ENCODE measurements around the gene HHATL. TPM values are rescaled to one million over a fixed set of nuclear protein-coding genes. Genes with fewer than 3 reads are reported as not detected.
A peak's percentile ranks its signal among the peaks of the same experiment; 100 is the strongest.
"Not testable (repeated sequence)": the region's sequence is repeated elsewhere in the genome, so short reads cannot be mapped to it uniquely, and the experiment has no call there.

The HHATL gene
- total and polyA plus RNA-seq, 2 donors = 1.7 to 3.7 TPM

DNA sequence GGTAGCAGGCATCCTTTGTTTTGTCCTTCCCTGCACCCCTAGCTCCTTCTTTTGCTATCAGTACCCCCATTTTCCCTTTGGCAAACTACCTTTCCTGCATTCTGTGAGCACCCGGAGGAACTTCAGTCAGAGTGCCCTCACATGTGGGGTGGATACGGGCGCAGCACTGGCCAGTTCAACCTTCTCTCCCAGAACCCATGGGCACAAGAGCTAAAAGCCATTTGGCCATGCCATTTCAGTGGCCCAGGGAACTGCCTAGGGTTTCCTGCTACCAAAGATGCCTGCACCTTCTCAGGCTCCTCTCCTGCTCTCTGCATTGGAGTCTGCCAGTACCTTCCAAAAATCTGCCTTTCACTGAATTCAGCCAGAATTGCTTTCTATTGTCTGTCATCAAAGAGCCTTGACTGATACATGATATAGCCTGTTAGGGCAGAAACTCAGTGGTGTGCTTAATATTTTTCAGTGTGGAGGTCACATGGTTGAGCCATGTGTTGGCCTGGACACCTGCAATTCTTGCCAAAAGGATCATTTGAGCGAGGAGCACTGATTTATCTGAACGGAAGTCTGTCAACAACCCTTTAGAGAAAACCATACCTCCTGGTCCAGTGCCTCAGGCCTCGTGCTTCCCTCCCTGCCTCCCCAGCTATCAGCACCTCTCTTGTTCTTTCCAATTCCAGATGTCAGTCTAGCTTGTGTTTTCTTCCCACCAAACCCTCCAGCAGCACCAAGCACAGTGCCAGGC lies 27.0 kb upstream of the HHATL start:
- Histone ChIP-seq H3K9me3 (ENCODE audit: control insufficient read depth in 2 of 2, insufficient read depth in 1 of 2, low read length in 1 of 2) (no peaks in the 10 kb centered on the region), H3K4me1 (ENCODE audit: control insufficient read depth in 2 of 2, insufficient read depth in 2 of 2, low read length in 2 of 2) (no peaks in the 10 kb centered on the region), H3K27me3 (ENCODE audit: control insufficient read depth in 2 of 2, insufficient read depth in 1 of 2, low read length in 1 of 2) (peaks cover 0 to 2% of the 10 kb centered on the region in 2 donors), H3K27ac (ENCODE audit: low read depth in 1 of 2, low read length in 1 of 2) (no peak overlapping the region), H3K4me3 (ENCODE audit: low read length in 2 of 2) (no peak overlapping the region), H3K36me3 (ENCODE audit: control insufficient read depth in 2 of 2, insufficient read depth in 2 of 2, low read length in 1 of 2) (no peaks in the 10 kb centered on the region)
- WGBS = 95% methylated on average over 6 of the region's 6 CpGs
- peak in 1 of 9 donors; percentile 3 for DNase-seq (ENCODE audit: low read depth in 6 of 9, low spot score in 9 of 9)

DNA sequence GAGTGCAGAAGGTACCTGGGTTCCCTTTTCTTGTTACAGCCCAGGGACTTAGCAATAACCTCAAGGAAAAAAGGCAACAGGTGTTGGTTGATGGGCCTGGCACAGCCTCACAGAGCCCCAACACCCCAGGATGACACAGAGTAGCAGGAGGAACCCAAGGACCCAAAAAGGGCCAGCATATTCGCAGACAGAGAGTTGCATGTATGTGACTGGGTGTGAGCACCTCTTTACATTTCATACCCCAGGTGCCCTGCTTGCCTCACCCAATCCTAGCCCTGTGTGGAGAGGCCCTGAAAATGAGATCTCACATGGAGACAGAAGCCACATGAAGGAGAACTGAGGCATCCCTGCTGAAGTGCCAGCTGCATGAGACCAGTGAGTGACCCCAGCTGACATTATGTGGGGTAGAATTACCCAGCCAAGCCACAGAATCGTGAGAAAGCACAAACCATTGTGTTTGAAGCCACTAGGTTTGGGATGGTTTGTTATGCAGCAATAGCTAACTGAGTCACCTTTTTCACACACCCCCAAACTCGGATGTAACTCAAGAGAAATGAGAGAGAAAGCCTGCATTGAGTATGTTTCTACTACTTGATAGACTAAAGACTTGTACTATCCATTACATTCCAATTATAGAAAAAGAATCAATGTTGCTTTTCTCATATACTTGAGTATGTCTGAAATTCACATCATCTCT lies 26.2 kb upstream of the HHATL start:
- Histone ChIP-seq H3K4me1 (ENCODE audit: control insufficient read depth in 2 of 2, insufficient read depth in 2 of 2, low read length in 2 of 2) (no peaks in the 10 kb centered on the region), H3K27ac (ENCODE audit: low read depth in 1 of 2, low read length in 1 of 2) (no peak overlapping the region), H3K4me3 (ENCODE audit: low read length in 2 of 2) (no peak overlapping the region), H3K27me3 (ENCODE audit: control insufficient read depth in 2 of 2, insufficient read depth in 1 of 2, low read length in 1 of 2) (peaks cover 0 to 4% of the 10 kb centered on the region in 2 donors), H3K9me3 (ENCODE audit: control insufficient read depth in 2 of 2, insufficient read depth in 1 of 2, low read length in 1 of 2) (no peaks in the 10 kb centered on the region), H3K36me3 (ENCODE audit: control insufficient read depth in 2 of 2, insufficient read depth in 2 of 2, low read length in 1 of 2) (no peaks in the 10 kb centered on the region)
- DNase-seq (ENCODE audit: low read depth in 6 of 9, low spot score in 9 of 9) = no peak
- 85% methylated on average over 3 of the region's 3 CpGs for WGBS

DNA sequence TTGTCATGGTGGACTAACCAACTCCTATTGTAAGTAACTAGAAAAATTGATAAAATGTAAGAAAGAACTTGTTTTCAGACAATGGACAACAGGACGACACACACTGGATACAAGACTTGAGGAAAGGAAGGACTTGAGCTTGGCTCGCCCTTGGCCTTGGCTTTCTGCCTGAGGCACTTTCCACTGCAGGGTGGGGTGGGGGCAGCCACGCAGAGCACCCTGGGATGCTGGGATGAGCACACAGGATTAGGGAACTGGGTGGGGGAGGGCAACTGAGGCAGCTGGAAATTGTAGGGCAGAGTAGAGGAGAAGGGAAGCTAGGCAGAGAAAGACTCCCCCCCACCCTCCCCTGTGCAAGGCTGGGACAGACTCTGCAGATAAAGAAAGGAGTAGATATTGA lies 25.5 kb upstream of the HHATL start:
- H3K9me3 ChIP-seq (ENCODE audit: control insufficient read depth in 2 of 2, insufficient read depth in 1 of 2, low read length in 1 of 2) = no peaks in the 10 kb centered on the region
- H3K4me3 ChIP-seq (ENCODE audit: low read length in 2 of 2) = no peak overlapping the region
- H3K4me1 ChIP-seq (ENCODE audit: control insufficient read depth in 2 of 2, insufficient read depth in 2 of 2, low read length in 2 of 2) = no peaks in the 10 kb centered on the region
- WGBS = 76% methylated on average over 3 of the region's 3 CpGs
- no peaks in the 10 kb centered on the region for H3K36me3 ChIP-seq (ENCODE audit: control insufficient read depth in 2 of 2, insufficient read depth in 2 of 2, low read length in 1 of 2)
- no peak overlapping the region for H3K27ac ChIP-seq (ENCODE audit: low read depth in 1 of 2, low read length in 1 of 2)
- H3K27me3 ChIP-seq (ENCODE audit: control insufficient read depth in 2 of 2, insufficient read depth in 1 of 2, low read length in 1 of 2) = peaks cover 0 to 4% of the 10 kb centered on the region in 2 donors
- no peak for DNase-seq (ENCODE audit: low read depth in 6 of 9, low spot score in 9 of 9)

DNA sequence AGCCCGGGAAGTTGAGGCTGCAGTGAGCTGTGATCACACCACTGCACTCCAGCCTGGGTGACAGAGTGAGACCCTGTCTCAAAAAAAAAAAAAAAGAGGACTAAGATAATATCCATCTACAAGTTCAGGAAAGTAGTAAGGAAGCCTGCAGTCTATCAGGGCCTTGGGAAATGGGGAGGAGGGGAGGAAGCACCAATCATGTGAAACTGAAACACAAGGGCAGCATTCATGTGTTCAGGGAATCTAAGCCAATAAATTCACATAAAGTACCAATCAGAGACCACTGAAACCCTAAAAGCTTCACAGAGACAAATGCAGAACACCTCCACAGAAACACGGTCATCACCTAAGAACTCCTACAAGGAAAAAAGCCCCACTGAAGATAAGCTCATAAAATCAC lies 22.9 kb upstream of the HHATL start:
- H3K27me3 ChIP-seq (ENCODE audit: control insufficient read depth in 2 of 2, insufficient read depth in 1 of 2, low read length in 1 of 2) = peaks cover 0 to 4% of the 10 kb centered on the region in 2 donors
- no peaks in the 10 kb centered on the region for H3K9me3 ChIP-seq (ENCODE audit: control insufficient read depth in 2 of 2, insufficient read depth in 1 of 2, low read length in 1 of 2)
- no peaks in the 10 kb centered on the region for H3K36me3 ChIP-seq (ENCODE audit: control insufficient read depth in 2 of 2, insufficient read depth in 2 of 2, low read length in 1 of 2)
- 97% methylated on average over 2 of the region's 2 CpGs for WGBS
- H3K27ac ChIP-seq (ENCODE audit: low read depth in 1 of 2, low read length in 1 of 2) = no peak overlapping the region
- no peaks in the 10 kb centered on the region for H3K4me1 ChIP-seq (ENCODE audit: control insufficient read depth in 2 of 2, insufficient read depth in 2 of 2, low read length in 2 of 2)
- H3K4me3 ChIP-seq (ENCODE audit: low read length in 2 of 2) = no peak overlapping the region
- no peak for DNase-seq (ENCODE audit: low read depth in 6 of 9, low spot score in 9 of 9)

DNA sequence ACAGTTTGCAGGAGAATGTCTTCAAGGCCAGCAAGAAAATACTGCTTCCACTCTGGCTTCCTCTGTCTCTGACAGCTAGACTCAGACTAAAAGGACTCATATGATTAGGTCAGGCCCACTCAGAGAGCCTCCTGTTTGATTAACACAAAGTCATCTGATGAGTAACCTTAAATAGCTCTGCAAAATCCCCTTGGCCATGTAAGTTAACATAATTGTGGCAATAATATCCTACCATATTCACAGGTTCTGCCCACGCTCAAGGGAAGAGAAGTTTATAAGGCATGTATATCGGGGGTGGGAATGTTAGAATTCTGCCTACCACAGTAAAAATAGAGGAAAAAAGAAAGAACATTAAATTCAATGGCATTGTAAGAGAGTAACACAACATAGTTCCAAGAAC lies 20.6 kb upstream of the HHATL start:
- H3K4me1 ChIP-seq (ENCODE audit: control insufficient read depth in 2 of 2, insufficient read depth in 2 of 2, low read length in 2 of 2) = no peaks in the 10 kb centered on the region
- H3K27me3 ChIP-seq (ENCODE audit: control insufficient read depth in 2 of 2, insufficient read depth in 1 of 2, low read length in 1 of 2) = peaks cover 0 to 4% of the 10 kb centered on the region in 2 donors
- no peak overlapping the region for H3K4me3 ChIP-seq (ENCODE audit: low read length in 2 of 2)
- no peak overlapping the region for H3K27ac ChIP-seq (ENCODE audit: low read depth in 1 of 2, low read length in 1 of 2)
- H3K36me3 ChIP-seq (ENCODE audit: control insufficient read depth in 2 of 2, insufficient read depth in 2 of 2, low read length in 1 of 2) = no peaks in the 10 kb centered on the region
- DNase-seq (ENCODE audit: low read depth in 6 of 9, low spot score in 9 of 9) = no peak
- 98% methylated on average over 2 of the region's 2 CpGs for WGBS
- H3K9me3 ChIP-seq (ENCODE audit: control insufficient read depth in 2 of 2, insufficient read depth in 1 of 2, low read length in 1 of 2) = no peaks in the 10 kb centered on the region

DNA sequence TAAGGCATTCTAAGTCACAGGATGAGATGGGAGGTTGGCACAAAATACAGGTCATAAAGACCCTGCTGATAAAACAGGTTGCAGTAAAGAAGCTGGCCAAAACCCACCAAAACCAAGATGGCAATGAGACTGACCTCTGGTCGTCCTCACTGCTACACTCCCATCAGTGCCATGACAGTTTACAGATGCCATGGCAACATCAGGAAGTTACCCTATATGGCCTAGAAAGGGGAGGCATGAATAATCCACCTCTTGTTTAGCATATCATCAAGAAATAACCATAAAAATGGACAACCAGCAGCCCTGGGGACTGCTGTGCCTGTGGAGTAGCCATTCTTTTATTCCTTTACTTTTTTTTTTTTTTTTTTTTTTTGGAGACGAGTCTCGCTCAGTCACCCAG lies 19.8 kb upstream of the HHATL start:
- not testable (repeated sequence) for DNase-seq (ENCODE audit: low read depth in 6 of 9, low spot score in 9 of 9); H3K27ac ChIP-seq (ENCODE audit: low read depth in 1 of 2, low read length in 1 of 2); H3K9me3 ChIP-seq (ENCODE audit: control insufficient read depth in 2 of 2, insufficient read depth in 1 of 2, low read length in 1 of 2); H3K4me3 ChIP-seq (ENCODE audit: low read length in 2 of 2); H3K27me3 ChIP-seq (ENCODE audit: control insufficient read depth in 2 of 2, insufficient read depth in 1 of 2, low read length in 1 of 2); H3K4me1 ChIP-seq (ENCODE audit: control insufficient read depth in 2 of 2, insufficient read depth in 2 of 2, low read length in 2 of 2); H3K36me3 ChIP-seq (ENCODE audit: control insufficient read depth in 2 of 2, insufficient read depth in 2 of 2, low read length in 1 of 2)
- 91% methylated on average over 3 of the region's 3 CpGs for WGBS

DNA sequence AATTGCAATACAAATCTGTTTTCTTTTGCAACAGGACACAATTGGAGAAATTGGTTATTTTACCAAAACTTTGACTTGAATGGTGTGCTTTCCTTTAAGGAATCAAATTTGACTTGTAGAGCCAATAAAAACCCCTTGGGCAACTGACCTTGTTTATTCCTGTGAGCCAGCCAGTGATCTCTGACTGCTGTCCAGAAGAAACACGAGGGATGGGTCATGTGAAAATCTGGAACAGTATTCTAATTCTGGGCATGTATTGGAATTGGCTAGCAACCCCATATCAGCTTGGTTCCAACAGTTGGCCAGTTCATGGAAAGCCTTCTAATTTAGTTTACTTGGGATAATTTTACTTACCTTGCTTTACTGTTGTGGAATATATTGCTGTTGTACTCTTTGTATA lies 19.1 kb upstream of the HHATL start:
- no peaks in the 10 kb centered on the region for H3K9me3 ChIP-seq (ENCODE audit: control insufficient read depth in 2 of 2, insufficient read depth in 1 of 2, low read length in 1 of 2)
- WGBS = 87% methylated on average over 1 of the region's 1 CpG
- no peak for DNase-seq (ENCODE audit: low read depth in 6 of 9, low spot score in 9 of 9)
- H3K4me1 ChIP-seq (ENCODE audit: control insufficient read depth in 2 of 2, insufficient read depth in 2 of 2, low read length in 2 of 2) = no peaks in the 10 kb centered on the region
- no peak overlapping the region for H3K27ac ChIP-seq (ENCODE audit: low read depth in 1 of 2, low read length in 1 of 2)
- H3K4me3 ChIP-seq (ENCODE audit: low read length in 2 of 2) = no peak overlapping the region
- no peaks in the 10 kb centered on the region for H3K36me3 ChIP-seq (ENCODE audit: control insufficient read depth in 2 of 2, insufficient read depth in 2 of 2, low read length in 1 of 2)
- H3K27me3 ChIP-seq (ENCODE audit: control insufficient read depth in 2 of 2, insufficient read depth in 1 of 2, low read length in 1 of 2) = peaks cover 0 to 2% of the 10 kb centered on the region in 2 donors

DNA sequence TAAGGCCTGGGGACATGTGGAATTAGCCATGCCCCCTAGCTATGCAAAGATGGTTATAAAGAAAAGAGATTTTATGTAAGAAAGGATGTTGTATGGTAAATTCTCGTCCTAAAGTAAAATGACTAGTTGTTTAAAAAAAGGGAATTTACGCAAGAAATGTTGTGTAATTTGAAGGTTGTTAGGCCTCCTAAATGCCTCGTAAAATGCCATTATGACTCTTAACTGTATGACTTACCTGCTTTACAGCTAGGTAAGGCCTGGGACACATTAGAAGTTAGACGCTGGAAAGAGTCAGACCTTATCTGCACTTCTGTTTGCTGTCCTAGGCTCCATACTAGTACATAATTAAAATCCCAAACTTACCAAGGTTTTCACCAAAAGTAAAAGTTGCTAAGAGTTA lies 17.5 kb upstream of the HHATL start:
- H3K27ac ChIP-seq (ENCODE audit: low read depth in 1 of 2, low read length in 1 of 2) = no peak overlapping the region
- H3K9me3 ChIP-seq (ENCODE audit: control insufficient read depth in 2 of 2, insufficient read depth in 1 of 2, low read length in 1 of 2) = no peaks in the 10 kb centered on the region
- H3K4me1 ChIP-seq (ENCODE audit: control insufficient read depth in 2 of 2, insufficient read depth in 2 of 2, low read length in 2 of 2) = no peaks in the 10 kb centered on the region
- 95% methylated on average over 4 of the region's 4 CpGs for WGBS
- H3K36me3 ChIP-seq (ENCODE audit: control insufficient read depth in 2 of 2, insufficient read depth in 2 of 2, low read length in 1 of 2) = no peaks in the 10 kb centered on the region
- peaks cover 0 to 2% of the 10 kb centered on the region in 2 donors for H3K27me3 ChIP-seq (ENCODE audit: control insufficient read depth in 2 of 2, insufficient read depth in 1 of 2, low read length in 1 of 2)
- no peak for DNase-seq (ENCODE audit: low read depth in 6 of 9, low spot score in 9 of 9)
- H3K4me3 ChIP-seq (ENCODE audit: low read length in 2 of 2) = no peak overlapping the region

DNA sequence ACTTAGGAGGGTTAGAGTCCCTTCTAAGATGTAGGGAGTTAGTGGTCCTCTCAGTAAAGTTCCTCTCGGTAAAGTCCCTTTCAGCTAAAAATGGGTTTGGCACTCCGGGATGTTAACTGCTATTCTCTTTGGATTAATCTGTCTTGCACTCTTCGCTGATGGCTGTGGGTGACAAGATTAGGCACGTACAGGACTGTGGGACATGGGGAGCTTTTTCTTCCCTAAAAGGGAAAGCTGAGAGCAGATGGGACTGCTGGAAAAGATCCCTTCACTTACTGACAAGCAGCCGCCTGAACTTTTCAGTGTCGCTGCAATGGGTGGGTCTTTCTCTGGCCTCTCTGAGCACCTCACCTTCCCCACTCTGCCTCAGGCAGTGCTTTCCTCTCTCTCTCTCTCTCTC lies 16.4 kb upstream of the HHATL start:
- WGBS = 86% methylated on average over 6 of the region's 6 CpGs
- DNase-seq (ENCODE audit: low read depth in 6 of 9, low spot score in 9 of 9) = no peak
- no peaks in the 10 kb centered on the region for H3K4me1 ChIP-seq (ENCODE audit: control insufficient read depth in 2 of 2, insufficient read depth in 2 of 2, low read length in 2 of 2)

More for the DNA sequence above, 16.4 kb upstream of the HHATL start:
- Histone ChIP-seq H3K27ac (ENCODE audit: low read depth in 1 of 2, low read length in 1 of 2) (no peak overlapping the region), H3K36me3 (ENCODE audit: control insufficient read depth in 2 of 2, insufficient read depth in 2 of 2, low read length in 1 of 2) (no peaks in the 10 kb centered on the region), H3K9me3 (ENCODE audit: control insufficient read depth in 2 of 2, insufficient read depth in 1 of 2, low read length in 1 of 2) (no peaks in the 10 kb centered on the region), H3K4me3 (ENCODE audit: low read length in 2 of 2) (no peak overlapping the region), H3K27me3 (ENCODE audit: control insufficient read depth in 2 of 2, insufficient read depth in 1 of 2, low read length in 1 of 2) (no peaks in the 10 kb centered on the region)

All from thymus (tissue), 11 donors.